ENCODE measurements around the gene SLC24A4.
A peak's percentile ranks its signal among the peaks of the same experiment; 100 is the strongest.

SLC24A4 gene

GRCh38 chr14:92425101-92425500 lies 102.1 kb downstream of the SLC24A4 start:
- no peaks in the 10 kb centered on the region for H3K27me3 ChIP-seq (replicated peaks)
- H3K36me3 ChIP-seq (replicated peaks): no peaks in the 10 kb centered on the region
- no peak for TF ChIP-seq CTCF (IDR thresholded peaks at IDR 0.05; ENCODE audit: low read depth, low read length, missing control alignments)
- in situ Hi-C loops (cut with HindIII; ENCODE audit: low pct_ligation_motif_present, low sequenced_read_pairs): no loop called here
- no peak overlapping the region for H3K4me3 ChIP-seq (ENCODE audit: low read depth, low read length)
- peak overlapping the region; percentile 80 for H3K27ac ChIP-seq
- peak; percentile 64 for DNase-seq

- Histone ChIP-seq H3K27ac (peak overlapping the region; percentile 17), H3K27me3 (replicated peaks) (no peaks in the 10 kb centered on the region), H3K4me3 (ENCODE audit: low read depth, low read length) (no peak overlapping the region), H3K36me3 (replicated peaks) (no peaks in the 10 kb centered on the region)
- in situ Hi-C loops (cut with HindIII; ENCODE audit: low pct_ligation_motif_present, low sequenced_read_pairs): no loop called here
- TF ChIP-seq CTCF (IDR thresholded peaks at IDR 0.05; ENCODE audit: low read depth, low read length, missing control alignments): no peak
- peak; percentile 25 for DNase-seq
Measured at GRCh38 chr14:92426237-92426636, 103.3 kb downstream of the SLC24A4 start.

- in situ Hi-C loops (cut with HindIII; ENCODE audit: low pct_ligation_motif_present, low sequenced_read_pairs): no loop called here
- DNase-seq: no peak
- Histone ChIP-seq H3K36me3 (replicated peaks) (no peaks in the 10 kb centered on the region), H3K27ac (no peak overlapping the region), H3K4me3 (ENCODE audit: low read depth, low read length) (no peak overlapping the region), H3K27me3 (replicated peaks) (no peaks in the 10 kb centered on the region)
- no peak for TF ChIP-seq CTCF (IDR thresholded peaks at IDR 0.05; ENCODE audit: low read depth, low read length, missing control alignments)
Measured at GRCh38 chr14:92427096-92427495, 104.1 kb downstream of the SLC24A4 start.

- Histone ChIP-seq H3K27ac (no peak overlapping the region), H3K4me3 (ENCODE audit: low read depth, low read length) (no peak overlapping the region), H3K27me3 (replicated peaks) (no peaks in the 10 kb centered on the region), H3K36me3 (replicated peaks) (no peaks in the 10 kb centered on the region)
- no peak for DNase-seq
- TF ChIP-seq CTCF (IDR thresholded peaks at IDR 0.05; ENCODE audit: low read depth, low read length, missing control alignments): no peak
- in situ Hi-C loops (cut with HindIII; ENCODE audit: low pct_ligation_motif_present, low sequenced_read_pairs): no loop called here
Measured at GRCh38 chr14:92430686-92431085, 107.7 kb downstream of the SLC24A4 start.

GRCh38 chr14:92431199-92431725 lies 108.3 kb downstream of the SLC24A4 start:
- H3K36me3 ChIP-seq (replicated peaks): no peaks in the 10 kb centered on the region
- TF ChIP-seq CTCF (IDR thresholded peaks at IDR 0.05; ENCODE audit: low read depth, low read length, missing control alignments): no peak
- no peak for DNase-seq
- H3K4me3 ChIP-seq (ENCODE audit: low read depth, low read length): no peak overlapping the region
- H3K27me3 ChIP-seq (replicated peaks): no peaks in the 10 kb centered on the region
- in situ Hi-C loops (cut with HindIII; ENCODE audit: low pct_ligation_motif_present, low sequenced_read_pairs): no loop called here
- no peak overlapping the region for H3K27ac ChIP-seq

- no peaks in the 10 kb centered on the region for H3K27me3 ChIP-seq (replicated peaks)
- no peak overlapping the region for H3K27ac ChIP-seq
- no peak for DNase-seq
- TF ChIP-seq CTCF (IDR thresholded peaks at IDR 0.05; ENCODE audit: low read depth, low read length, missing control alignments): no peak
- no peaks in the 10 kb centered on the region for H3K36me3 ChIP-seq (replicated peaks)
- in situ Hi-C loops (cut with HindIII; ENCODE audit: low pct_ligation_motif_present, low sequenced_read_pairs): no loop called here
- no peak overlapping the region for H3K4me3 ChIP-seq (ENCODE audit: low read depth, low read length)
Measured at GRCh38 chr14:92433407-92433806, 110.4 kb downstream of the SLC24A4 start.

Data from brain microvascular endothelial cell (primary cell).